Measurements from ENCODE around the gene MCRIP2. TPM values are rescaled to one million over a fixed set of nuclear protein-coding genes. Genes with fewer than 3 reads are reported as not detected.

Gene MCRIP2
- total RNA-seq, 1 donor from 2014 or later: 15.5 TPM

Other genes starting within 250 kb of the MCRIP2 start
- 68.3 TPM for gene NME4, start 244.6 kb upstream of the MCRIP2 start, total RNA-seq
- gene DECR2, start 239.9 kb upstream of the MCRIP2 start, total RNA-seq: 10.4 TPM
- 56.0 TPM for gene RAB11FIP3, start 216.2 kb upstream of the MCRIP2 start, total RNA-seq
- 35.2 TPM for gene CAPN15, start 114.1 kb upstream of the MCRIP2 start, total RNA-seq
- not detected for gene PRR35, start 81.4 kb upstream of the MCRIP2 start, total RNA-seq
- 1.2 TPM for gene NHLRC4, start 74.8 kb upstream of the MCRIP2 start, total RNA-seq
- 46.6 TPM for gene PIGQ, start 71.9 kb upstream of the MCRIP2 start, total RNA-seq
- 22.5 TPM for gene RAB40C, start 51.8 kb upstream of the MCRIP2 start, total RNA-seq
- gene WFIKKN1, start 10.8 kb upstream of the MCRIP2 start, total RNA-seq: 1.5 TPM
- 54.1 TPM for gene METTL26, start 5.5 kb upstream of the MCRIP2 start, total RNA-seq
- gene WDR90, start 7.5 kb downstream of the MCRIP2 start, total RNA-seq: 33.3 TPM
- 95.9 TPM for gene RHOT2, start 26.3 kb downstream of the MCRIP2 start, total RNA-seq
- gene RHBDL1, start 33.8 kb downstream of the MCRIP2 start, total RNA-seq: 1.6 TPM
- gene STUB1, start 38.6 kb downstream of the MCRIP2 start, total RNA-seq: 80.2 TPM
- gene JMJD8, start 42.5 kb downstream of the MCRIP2 start, total RNA-seq: 36.1 TPM
- 10.1 TPM for gene WDR24, start 48.6 kb downstream of the MCRIP2 start, total RNA-seq
- 6.5 TPM for gene FBXL16, start 64.0 kb downstream of the MCRIP2 start, total RNA-seq
- gene METRN, start 73.3 kb downstream of the MCRIP2 start, total RNA-seq: 120 TPM
- gene ANTKMT, start 79.3 kb downstream of the MCRIP2 start, total RNA-seq: 26.3 TPM
- 2.1 TPM for gene CCDC78, start 84.6 kb downstream of the MCRIP2 start, total RNA-seq
- 6.5 TPM for gene HAGHL, start 85.3 kb downstream of the MCRIP2 start, total RNA-seq
- 26.9 TPM for gene CIAO3, start 99.2 kb downstream of the MCRIP2 start, total RNA-seq
- gene MSLN, start 118.9 kb downstream of the MCRIP2 start, total RNA-seq: 2.9 TPM
- 11.4 TPM for gene RPUSD1, start 146.6 kb downstream of the MCRIP2 start, total RNA-seq
- gene CHTF18, start 146.8 kb downstream of the MCRIP2 start, total RNA-seq: 18.9 TPM
- not detected for gene GNG13, start 158.9 kb downstream of the MCRIP2 start, total RNA-seq

All from sciatic nerve (tissue), 1 donor.